PC-3 (cell line): ENCODE results near the gene CACNA1S. TPM values are rescaled to one million over a fixed set of nuclear protein-coding genes. Genes with fewer than 3 reads are reported as not detected.

Source experiments
- ATAC-seq: fragments of 200-7000 bp; cut with Tn5 transposase; 2 replicates; pipeline ENCODE4 v1.9.1; 2020; ENCODE audit warnings: mild to moderate bottlenecking, moderate library complexity
- BruUV-seq: library from RNA; stranded (reverse); fragments of 400-500 nt; replicated peaks from 2 replicates; lab custom pipeline; 2021; lab: Mats Ljungman, UMichigan
- CTCF ChIA-PET: fragments of 300-600 bp; sonication (Branson Sonifier 250); formaldehyde crosslinking; loops from one replicate; lab custom pipeline; 2022; ENCODE audit warnings: antibody characterized with exemption; lab: Charles Lee
- POLR2A ChIA-PET: fragments of 300-600 bp; sonication (Branson Sonifier 250); formaldehyde crosslinking; loops from one replicate; lab custom pipeline; 2022; ENCODE audit warnings: antibody characterized with exemption; ENCODE audit not compliant: unreplicated experiment; lab: Charles Lee
- DNase-seq: peaks from one replicate; pipeline ENCODE4 v3.0.0-alpha.2; 2015
- H2AFZ ChIP-seq: fragments of 300-600 bp; sonication (generic); 2 replicates; pipeline ENCODE4 v1.6.0; 2016; ENCODE audit warnings: antibody characterized with exemption, low read length
- H3F3A ChIP-seq: fragments of 300-600 bp; sonication (generic); one replicate; pipeline ENCODE4 v1.6.0; 2017; ENCODE audit warnings: antibody characterized with exemption, low read length, control low read depth, mild to moderate bottlenecking; ENCODE audit not compliant: unreplicated experiment
- H3K27ac ChIP-seq: fragments of 300-600 bp; sonication (generic); 2 replicates; pipeline ENCODE4 v1.5.1; 2016; ENCODE audit warnings: mild to moderate bottlenecking, low read length
- H3K27me3 ChIP-seq: fragments of 300-600 bp; sonication (generic); 2 replicates; pipeline ENCODE4 v1.6.1; 2016; ENCODE audit warnings: low read length, mixed read lengths
- H3K36me3 ChIP-seq: fragments of 300-600 bp; sonication (generic); 2 replicates; pipeline ENCODE4 v1.6.1; 2016; ENCODE audit warnings: low read depth, mixed run types, low read length, mixed read lengths
- H3K4me1 ChIP-seq: fragments of 300-600 bp; sonication (generic); 2 replicates; pipeline ENCODE4 v1.5.1; 2016; ENCODE audit warnings: low read length; ENCODE audit not compliant: insufficient read depth
- H3K4me2 ChIP-seq: fragments of 300-600 bp; sonication (generic); 2 replicates; pipeline ENCODE4 v1.6.0; 2016; ENCODE audit warnings: low read length
- H3K4me3 ChIP-seq: fragments of 300-600 bp; sonication (generic); 2 replicates; pipeline ENCODE4 v1.5.1; 2016; ENCODE audit warnings: mild to moderate bottlenecking, low read length, mixed read lengths
- H3K79me2 ChIP-seq: fragments of 300-600 bp; sonication (generic); 2 replicates; pipeline ENCODE4 v1.6.1; 2017; ENCODE audit warnings: low read length, mixed read lengths
- H3K9ac ChIP-seq: fragments of 300-600 bp; sonication (generic); 2 replicates; pipeline ENCODE4 v1.6.0; 2016; ENCODE audit warnings: mild to moderate bottlenecking, low read length
- H3K9me2 ChIP-seq: fragments of 300-600 bp; sonication (generic); replicated peaks from 2 replicates; pipeline ENCODE4 v1.6.1; 2016; ENCODE audit warnings: mixed run types, low read length, mixed read lengths
- H3K9me3 ChIP-seq: fragments of 300-600 bp; sonication (generic); 2 replicates; pipeline ENCODE4 v1.6.1; 2016; ENCODE audit warnings: low read length, mixed read lengths
- H4K20me1 ChIP-seq: fragments of 300-600 bp; sonication (generic); 2 replicates; pipeline ENCODE4 v1.6.1; 2016; ENCODE audit warnings: low read length, mixed read lengths
- CTCF ChIP-seq: fragments of 300-600 bp; sonication (generic); conservative IDR thresholded peaks from 2 replicates; pipeline ENCODE4 v1.5.1; 2017; ENCODE audit warnings: antibody characterized with exemption, low read depth, mild to moderate bottlenecking, low read length
- EZH2 ChIP-seq: fragments of 300-600 bp; sonication (generic); IDR thresholded peaks from one replicate; pipeline ENCODE4 v1.6.1; 2017; ENCODE audit warnings: antibody characterized with exemption, mild to moderate bottlenecking, low read length; ENCODE audit not compliant: unreplicated experiment
- EZH2phosphoT487 ChIP-seq: fragments of 300-600 bp; sonication (generic); IDR thresholded peaks from 2 replicates; pipeline ENCODE4 v1.6.1; 2018; ENCODE audit warnings: mild to moderate bottlenecking, antibody characterized with exemption, low read length, borderline replicate concordance
- intact Hi-C: fragments of 100-400 bp; cut with micrococcal nuclease; formaldehyde crosslinking; loops from 2 replicates; pipeline ENCODE4 v1.9.0; 2023
- total RNA-seq: library from RNA; depleted of rRNA; stranded (reverse); fragments of >200 nt; gene quantifications from 2 replicates; pipeline ENCODE4 v1.2.3, GENCODE V29; 2014

Gene CACNA1S
- total RNA-seq, 1 experiment from 2014 or later, result not detected

- no peaks in the 10 kb centered on the region for H3K36me3 ChIP-seq
- no peak overlapping the region for H3K27ac ChIP-seq
- H3K79me2 ChIP-seq, result no peaks in the 10 kb centered on the region
- CTCF ChIA-PET, result no interaction called here
- TF ChIP-seq EZH2phosphoT487, result no peak
- peak; percentile 59 for TF ChIP-seq CTCF
- no peaks in the 10 kb centered on the region for H3K9me2 ChIP-seq
- H3K9me3 ChIP-seq, result no peaks in the 10 kb centered on the region
- no TSS peak for BruUV-seq
- peak; percentile 44 for DNase-seq
- POLR2A ChIA-PET, result no interaction called here
- ATAC-seq, result peak; percentile 8; the same call in 1 of the 2 replicates
- H2AFZ ChIP-seq, result no peak overlapping the region
- no peaks in the 10 kb centered on the region for H4K20me1 ChIP-seq
- H3F3A ChIP-seq, result no peaks in the 10 kb centered on the region
- no peak overlapping the region for H3K4me2 ChIP-seq
- peaks cover 94% of the 10 kb centered on the region for H3K27me3 ChIP-seq
- H3K4me1 ChIP-seq, result no peaks in the 10 kb centered on the region
- intact Hi-C loops, result no loop called here
- no peak overlapping the region for H3K4me3 ChIP-seq
- no peak overlapping the region for H3K9ac ChIP-seq
Observed at GRCh38 chr1:201053155-201053860, 58.9 kb downstream of the CACNA1S start.

GRCh38 chr1:201051399-201051798, 60.8 kb downstream of the CACNA1S start:
- Histone ChIP-seq H4K20me1 (no peaks in the 10 kb centered on the region), H3K27me3 (peaks cover 93% of the 10 kb centered on the region), H3K9ac (no peak overlapping the region), H3K4me2 (no peak overlapping the region), H3K9me3 (no peaks in the 10 kb centered on the region), H3K4me3 (no peak overlapping the region), H3K27ac (no peak overlapping the region), H2AFZ (no peak overlapping the region), H3K4me1 (no peaks in the 10 kb centered on the region), H3K79me2 (no peaks in the 10 kb centered on the region), H3K36me3 (no peaks in the 10 kb centered on the region), H3K9me2 (no peaks in the 10 kb centered on the region), H3F3A (no peaks in the 10 kb centered on the region)
- intact Hi-C loops, result no loop called here
- TF ChIP-seq CTCF (no peak), EZH2 (no peak), EZH2phosphoT487 (no peak)
- no TSS peak for BruUV-seq
- POLR2A ChIA-PET, result no interaction called here
- CTCF ChIA-PET, result no interaction called here
- DNase-seq, result no peak
- no peak for ATAC-seq
